Chondrocyte (in vitro differentiated cells): Measurements from ENCODE around the gene ERFE. TPM values are rescaled to one million over a fixed set of nuclear protein-coding genes. Genes with fewer than 3 reads are reported as not detected.
A peak's percentile ranks its signal among the peaks of the same experiment; 100 is the strongest.

Experiments used
- DNase-seq: peaks from one replicate; pipeline ENCODE4 v3.0.0; 2021; ENCODE audit warnings: mixed read lengths, low spot score
- H3K27ac Mint-ChIP-seq: one replicate; pipeline ENCODE4 v1.8.0; 2021; ENCODE audit warnings: mild to moderate bottlenecking, moderate library complexity, mixed read lengths; ENCODE audit not compliant: unreplicated experiment
- H3K27me3 Mint-ChIP-seq: 2 replicates; pipeline ENCODE4 v1.8.0; 2021; ENCODE audit warnings: low read depth, mixed read lengths
- H3K36me3 Mint-ChIP-seq: 2 replicates; pipeline ENCODE4 v1.8.0; 2021; ENCODE audit warnings: low read depth, mixed read lengths
- H3K4me1 Mint-ChIP-seq: 2 replicates; pipeline ENCODE4 v1.8.0; 2021; ENCODE audit warnings: low read depth, mild to moderate bottlenecking, mixed read lengths
- H3K4me3 Mint-ChIP-seq: one replicate; pipeline ENCODE4 v1.8.0; 2021; ENCODE audit warnings: mild to moderate bottlenecking, moderate library complexity, mixed read lengths; ENCODE audit not compliant: unreplicated experiment
- H3K9me3 Mint-ChIP-seq: 2 replicates; pipeline ENCODE4 v1.8.0; 2021; ENCODE audit warnings: low read depth, mixed read lengths
- CTCF ChIP-seq: fragments of 200-600 bp; sonication (generic); IDR thresholded peaks from 2 replicates; pipeline ENCODE4 v1.5.0; 2021; ENCODE audit warnings: antibody characterized with exemption, mild to moderate bottlenecking, moderate library complexity
- total RNA-seq: library from RNA; stranded (reverse); gene quantifications from 3 replicates; pipeline ENCODE4 v1.2.1, GENCODE V29; 2021

Gene ERFE
- total RNA-seq, 1 donor from 2014 or later: 10.3 TPM

GRCh38 chr2:238135601-238136150, 23.1 kb upstream of the ERFE start:
- DNase-seq: peak; percentile 47
- H3K36me3 Mint-ChIP-seq: no peaks in the 10 kb centered on the region
- no peaks in the 10 kb centered on the region for H3K9me3 Mint-ChIP-seq
- no peaks in the 10 kb centered on the region for H3K27me3 Mint-ChIP-seq
- H3K27ac Mint-ChIP-seq: no peak overlapping the region
- no peak for TF ChIP-seq CTCF
- H3K4me1 Mint-ChIP-seq: peaks cover 17% of the 10 kb centered on the region
- no peak overlapping the region for H3K4me3 Mint-ChIP-seq

- H3K36me3 Mint-ChIP-seq: peaks cover 5% of the 10 kb centered on the region
- no peaks in the 10 kb centered on the region for H3K27me3 Mint-ChIP-seq
- peaks cover 30% of the 10 kb centered on the region for H3K4me1 Mint-ChIP-seq
- no peak overlapping the region for H3K27ac Mint-ChIP-seq
- DNase-seq: peak; percentile 87
- no peak for TF ChIP-seq CTCF
- no peak overlapping the region for H3K4me3 Mint-ChIP-seq
- H3K9me3 Mint-ChIP-seq: no peaks in the 10 kb centered on the region
Observed at GRCh38 chr2:238136820-238137537, 21.8 kb upstream of the ERFE start.

DNA sequence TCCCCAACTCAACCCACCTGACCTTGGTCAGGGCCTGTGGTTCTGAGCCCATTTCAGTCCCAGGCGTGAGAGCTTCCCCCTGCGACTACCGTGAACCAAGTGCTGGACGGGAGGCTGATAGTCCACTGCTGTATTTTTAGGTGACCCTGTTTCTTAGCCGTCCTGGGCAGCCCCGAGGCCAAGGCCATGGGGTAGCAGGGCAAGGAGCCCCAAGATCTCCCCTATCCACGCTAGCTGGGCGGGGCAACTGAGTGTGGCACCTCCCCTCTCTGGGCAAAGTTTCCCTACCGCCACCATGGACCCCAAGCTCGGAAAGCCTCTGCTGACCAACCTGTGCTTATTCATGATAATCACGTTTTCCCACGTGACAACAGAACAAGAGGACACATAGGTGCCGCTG, 20.9 kb upstream of the ERFE start:
- no peak for TF ChIP-seq CTCF
- no peak for DNase-seq
- Mint-ChIP-seq H3K4me3 (peak overlapping the region; percentile 74), H3K27me3 (no peaks in the 10 kb centered on the region), H3K36me3 (peaks cover 6% of the 10 kb centered on the region), H3K4me1 (peaks cover 36% of the 10 kb centered on the region), H3K27ac (no peak overlapping the region), H3K9me3 (no peaks in the 10 kb centered on the region)

- peak within 1 kb of the TSS; percentile 74 for H3K4me3 Mint-ChIP-seq
- no peak for DNase-seq
- peaks cover 40% of the 10 kb centered on the region for H3K4me1 Mint-ChIP-seq
Observed at GRCh38 chr2:238138331-238139195, 20.2 kb upstream of the ERFE start, which contains the start of gene KLHL30. Gene KLHL30 (plus strand): TSS chr2:238138668. CDS start chr2:238140755, 2,087 bp downstream.

More at GRCh38 chr2:238138331-238139195, 20.2 kb upstream of the ERFE start, which contains the start of gene KLHL30:
- H3K36me3 Mint-ChIP-seq: peaks cover 6% of the 10 kb centered on the region
- TF ChIP-seq CTCF: no peak
- no peaks in the 10 kb centered on the region for H3K9me3 Mint-ChIP-seq
- H3K27me3 Mint-ChIP-seq: no peaks in the 10 kb centered on the region
- H3K27ac Mint-ChIP-seq: peak within 1 kb of the TSS; percentile 85
